Gastroesophageal sphincter (tissue), 4 donors: Measurements from ENCODE around the gene MNAT1. TPM values are rescaled to one million over a fixed set of nuclear protein-coding genes. Genes with fewer than 3 reads are reported as not detected.

ENCODE experiments used
- ATAC-seq: fragments of 150-250 bp; one replicate; pipeline ENCODE4 v1.9.1; 2016; ENCODE audit warnings: mild to moderate bottlenecking, moderate library complexity
- H3K27ac ChIP-seq, 4 donors: fragments of 200-600 bp; sonication (generic) in 3 of 4; 1 replicate in 3 of 4; 2 replicates in 1 of 4; pipeline ENCODE4 v1.5.1; 2016 to 2019
- H3K27me3 ChIP-seq: fragments of 200-600 bp; sonication (generic); one replicate; pipeline ENCODE4 v1.5.1; 2019
- H3K36me3 ChIP-seq, 2 donors: fragments of 200-600 bp; sonication (generic); one replicate each; pipeline ENCODE4 v1.5.1; 2019; ENCODE audit warnings: control low read depth in 1 of 2
- H3K4me1 ChIP-seq, 3 donors: fragments of 200-600 bp; sonication (generic); 1 replicate in 2 of 3; 2 replicates in 1 of 3; pipeline ENCODE4 v1.5.1; 2016 to 2019; ENCODE audit warnings: control low read depth in 2 of 3
- H3K4me3 ChIP-seq, 2 donors: fragments of 200-600 bp; sonication (generic); one replicate each; pipeline ENCODE4 v1.5.1; 2019; ENCODE audit warnings: mild to moderate bottlenecking in 1 of 2, moderate library complexity in 1 of 2
- H3K9me3 ChIP-seq, 3 donors: fragments of 200-600 bp; sonication (generic); one replicate each; pipeline ENCODE4 v1.5.1; 2017 to 2019; ENCODE audit warnings: control low read depth in 2 of 3
- EP300 ChIP-seq: sonication (generic); formaldehyde crosslinking; IDR thresholded peaks from one replicate; pipeline ENCODE4 v1.6.1; 2017; ENCODE audit warnings: antibody characterized with exemption, mild to moderate bottlenecking
- POLR2A ChIP-seq, 2 donors: fragments of 450-650 bp; IDR thresholded peaks; one replicate each; pipeline ENCODE4 v1.6.1; 2017; ENCODE audit warnings: antibody characterized with exemption in 2 of 2, mild to moderate bottlenecking in 2 of 2, moderate library complexity in 1 of 2
- POLR2AphosphoS5 ChIP-seq: sonication (generic); formaldehyde crosslinking; IDR thresholded peaks from one replicate; pipeline ENCODE4 v1.6.1; 2017; ENCODE audit warnings: antibody characterized with exemption
- WGBS, 2 donors: methylation state at CpG; one replicate each; pipeline ENCODE4 v1.1.5; 2018; ENCODE audit warnings: low coverage in 1 of 2; 5-methylcytosine and 5-hydroxymethylcytosine counted together
- total RNA-seq, 4 donors: library from RNA; depleted of rRNA; stranded (reverse); fragments of >200 nt; gene quantifications; one replicate each; pipeline ENCODE4 v1.1.0, GENCODE V29; 2016
- TF ChIP-seq, protein P1 (sequence below), 4 experiments: fragments of 200-600 bp in 2 of 4; fragments of 450-650 bp in 2 of 4; sonication (generic) in 1 of 4; IDR thresholded peaks; one replicate each; pipeline ENCODE4 v1.5.1; 2017 to 2019; ENCODE audit warnings: antibody characterized with exemption in 4 of 4, mild to moderate bottlenecking in 2 of 4, moderate library complexity in 2 of 4

Gene MNAT1
- total RNA-seq, 4 donors from 2014 or later = 30.4 to 46.0 (median 42.8) TPM

DNA sequence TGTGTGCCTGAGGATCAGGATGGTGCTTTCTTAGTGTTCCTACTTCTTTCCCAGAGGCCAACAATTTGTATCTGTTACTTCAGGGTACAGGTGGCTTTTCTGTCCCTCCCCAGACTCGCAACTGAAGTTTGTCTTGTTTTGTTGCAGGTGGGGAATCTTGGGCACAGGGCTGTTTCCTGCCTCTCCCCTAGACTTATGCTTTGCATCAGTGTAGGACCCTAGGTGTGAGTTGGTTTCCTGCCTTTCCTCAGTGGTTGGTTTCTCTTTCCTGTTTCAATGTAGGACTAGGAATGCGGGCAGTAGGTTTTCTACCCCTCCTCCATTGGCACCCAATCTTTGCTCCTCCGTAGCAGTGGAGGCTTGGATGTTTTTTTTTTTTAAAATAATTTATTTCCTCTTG is 159.3 kb downstream of the MNAT1 start:
- WGBS, 2 donors = 80 to 93% methylated on average over 2 to 3 of the region's 3 CpGs
- Histone ChIP-seq H3K27ac (no peak overlapping the region), H3K9me3 (no peaks in the 10 kb centered on the region), H3K36me3 (no peaks in the 10 kb centered on the region), H3K4me1 (no peaks in the 10 kb centered on the region), H3K27me3 (no peaks in the 10 kb centered on the region), H3K4me3 (no peak overlapping the region)
- TF ChIP-seq, protein P1, sequence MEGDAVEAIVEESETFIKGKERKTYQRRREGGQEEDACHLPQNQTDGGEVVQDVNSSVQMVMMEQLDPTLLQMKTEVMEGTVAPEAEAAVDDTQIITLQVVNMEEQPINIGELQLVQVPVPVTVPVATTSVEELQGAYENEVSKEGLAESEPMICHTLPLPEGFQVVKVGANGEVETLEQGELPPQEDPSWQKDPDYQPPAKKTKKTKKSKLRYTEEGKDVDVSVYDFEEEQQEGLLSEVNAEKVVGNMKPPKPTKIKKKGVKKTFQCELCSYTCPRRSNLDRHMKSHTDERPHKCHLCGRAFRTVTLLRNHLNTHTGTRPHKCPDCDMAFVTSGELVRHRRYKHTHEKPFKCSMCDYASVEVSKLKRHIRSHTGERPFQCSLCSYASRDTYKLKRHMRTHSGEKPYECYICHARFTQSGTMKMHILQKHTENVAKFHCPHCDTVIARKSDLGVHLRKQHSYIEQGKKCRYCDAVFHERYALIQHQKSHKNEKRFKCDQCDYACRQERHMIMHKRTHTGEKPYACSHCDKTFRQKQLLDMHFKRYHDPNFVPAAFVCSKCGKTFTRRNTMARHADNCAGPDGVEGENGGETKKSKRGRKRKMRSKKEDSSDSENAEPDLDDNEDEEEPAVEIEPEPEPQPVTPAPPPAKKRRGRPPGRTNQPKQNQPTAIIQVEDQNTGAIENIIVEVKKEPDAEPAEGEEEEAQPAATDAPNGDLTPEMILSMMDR (IDR thresholded peaks at IDR 0.05) = no peak
- no peak for TF ChIP-seq EP300
- no peak for TF ChIP-seq POLR2A (IDR thresholded peaks at IDR 0.05)
- no peak for TF ChIP-seq POLR2AphosphoS5
- no peak for ATAC-seq

DNA sequence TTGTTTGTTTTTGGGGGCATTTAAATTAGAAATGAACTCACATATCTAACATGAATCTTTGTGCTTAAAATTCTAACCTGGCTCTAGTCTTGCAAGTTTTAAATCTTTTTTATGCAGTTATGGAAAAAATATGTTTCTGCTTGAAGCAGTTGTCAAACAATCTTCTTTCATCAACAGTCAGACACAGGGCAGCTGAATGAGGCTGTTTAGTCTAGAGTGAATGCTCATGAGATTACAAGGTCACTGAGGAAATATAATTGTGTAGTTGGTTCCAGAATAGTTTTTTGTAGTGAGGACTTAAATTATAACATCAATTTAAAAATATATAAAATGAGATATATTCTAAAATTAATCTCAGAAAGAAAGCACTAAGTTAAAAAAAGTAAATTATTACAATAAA is 169.8 kb downstream of the MNAT1 start:
- Histone ChIP-seq H3K9me3 (no peaks in the 10 kb centered on the region), H3K4me1 (no peaks in the 10 kb centered on the region), H3K4me3 (no peak overlapping the region), H3K27ac (no peak overlapping the region), H3K36me3 (no peaks in the 10 kb centered on the region), H3K27me3 (no peaks in the 10 kb centered on the region)
- no peak for TF ChIP-seq POLR2A (IDR thresholded peaks at IDR 0.05)
- no peak for ATAC-seq

DNA sequence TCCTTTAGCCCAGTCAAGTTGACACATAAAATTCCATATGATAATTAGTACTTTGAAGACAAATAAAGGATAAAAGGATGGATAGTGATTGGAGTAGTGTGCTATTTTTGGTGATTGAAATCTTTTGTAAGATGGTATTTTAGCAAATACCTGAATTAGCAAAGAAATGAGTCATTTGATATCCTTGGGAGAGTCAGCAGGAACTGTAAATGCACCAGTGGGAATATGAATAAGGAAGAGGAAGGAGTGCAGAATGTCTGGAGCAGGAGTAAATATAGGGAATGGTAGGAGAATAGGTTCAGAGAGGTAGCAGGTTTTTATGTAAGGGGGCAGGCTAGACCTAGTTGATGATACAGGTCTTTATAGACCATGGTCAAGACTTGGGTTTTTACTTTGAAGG is 171.4 kb downstream of the MNAT1 start:
- Histone ChIP-seq H3K9me3 (no peaks in the 10 kb centered on the region), H3K4me1 (no peaks in the 10 kb centered on the region), H3K4me3 (no peak overlapping the region), H3K27ac (no peak overlapping the region), H3K27me3 (no peaks in the 10 kb centered on the region), H3K36me3 (no peaks in the 10 kb centered on the region)
- TF ChIP-seq EP300 (no peak), POLR2AphosphoS5 (no peak), POLR2A (IDR thresholded peaks at IDR 0.05) (no peak)
- TF ChIP-seq, protein P1 (IDR thresholded peaks at IDR 0.05) = no peak
- ATAC-seq = no peak

DNA sequence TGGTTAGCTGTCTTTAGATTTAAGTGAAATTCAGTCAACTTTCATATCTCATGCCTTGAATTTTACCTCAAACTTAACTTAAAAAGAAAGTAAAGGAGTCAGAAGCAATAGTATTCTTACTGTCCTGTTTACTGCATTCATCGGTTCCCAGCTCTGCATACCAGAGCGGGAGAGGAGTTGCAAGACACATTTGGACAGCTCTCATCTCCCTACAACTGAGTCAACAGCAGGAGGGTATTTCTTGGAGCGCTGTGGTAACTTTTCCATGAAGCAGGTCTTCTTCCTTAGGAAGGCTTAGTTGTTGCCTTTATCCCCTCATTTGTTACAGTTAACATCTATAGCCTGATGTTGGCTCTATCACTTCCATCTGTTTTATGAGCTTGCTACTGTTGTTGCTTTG is 181.2 kb downstream of the MNAT1 start:
- H3K4me1 ChIP-seq = no peaks in the 10 kb centered on the region
- H3K27ac ChIP-seq = no peak overlapping the region
- TF ChIP-seq EP300 = no peak
- TF ChIP-seq POLR2AphosphoS5 = no peak
- no peak for TF ChIP-seq POLR2A (IDR thresholded peaks at IDR 0.05)
- WGBS, 2 donors = 78% methylated on average over 3 of the region's 3 CpGs; no CpG with 5 or more reads in 1 of the 2 donors
- H3K27me3 ChIP-seq = no peaks in the 10 kb centered on the region
- H3K36me3 ChIP-seq = peaks cover 0 to 6% of the 10 kb centered on the region in 2 donors
- H3K9me3 ChIP-seq = peaks cover 0 to 11% (median 0%) of the 10 kb centered on the region in 3 donors
- no peak overlapping the region for H3K4me3 ChIP-seq
- ATAC-seq = no peak

DNA sequence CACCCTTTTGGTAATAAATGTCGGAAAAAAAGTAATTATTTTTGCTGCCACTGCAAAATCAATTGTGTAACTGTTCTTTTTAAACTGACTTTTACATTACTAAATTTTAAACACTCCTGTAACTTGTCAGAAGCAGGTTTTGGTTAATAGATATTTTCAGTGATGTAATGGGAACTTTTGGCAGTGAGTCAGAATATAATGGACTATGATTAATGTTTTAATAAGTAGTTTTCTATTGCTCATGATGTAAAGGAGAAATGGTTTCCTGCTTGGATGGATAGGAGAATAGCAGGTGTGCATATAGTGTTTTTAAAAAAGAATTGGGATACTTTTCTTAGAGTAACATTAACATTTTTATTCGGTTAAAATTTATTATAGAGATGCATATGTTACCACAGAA is 187.5 kb downstream of the MNAT1 start:
- no peaks in the 10 kb centered on the region for H3K27me3 ChIP-seq
- no peak overlapping the region for H3K27ac ChIP-seq
- WGBS, 2 donors = 50 to 79% methylated on average over 2 of the region's 2 CpGs
- ATAC-seq = no peak
- no peak overlapping the region for H3K4me3 ChIP-seq
- peaks cover 0 to 6% of the 10 kb centered on the region in 2 donors for H3K36me3 ChIP-seq
- H3K9me3 ChIP-seq = no peaks in the 10 kb centered on the region
- H3K4me1 ChIP-seq = peaks cover 0 to 8% (median 0%) of the 10 kb centered on the region in 3 donors
- no peak for TF ChIP-seq EP300
- TF ChIP-seq POLR2A (IDR thresholded peaks at IDR 0.05) = no peak
- no peak for TF ChIP-seq POLR2AphosphoS5
- TF ChIP-seq, protein P1 (IDR thresholded peaks at IDR 0.05) = no peak

DNA sequence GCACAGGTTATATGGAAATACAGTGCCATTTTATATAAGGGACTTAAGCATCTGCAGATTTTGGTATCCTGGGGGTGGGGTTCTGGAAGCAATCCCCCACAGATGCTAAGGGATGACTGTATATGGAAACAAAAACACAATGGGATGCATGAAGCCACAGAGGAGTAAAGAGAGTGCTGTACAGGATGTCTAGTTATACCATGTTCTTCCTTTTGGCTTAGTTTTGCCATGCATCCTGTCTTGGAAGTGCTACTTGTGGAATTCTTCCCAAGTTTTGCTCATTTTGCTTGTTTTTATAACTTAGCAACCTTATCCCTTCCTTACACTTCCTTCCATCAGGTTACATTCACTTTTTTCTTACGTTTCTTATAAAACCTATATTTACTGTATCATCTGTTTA is 190.7 kb downstream of the MNAT1 start:
- 41 to 71% methylated on average over 1 of the region's 1 CpG for WGBS, 2 donors
- TF ChIP-seq POLR2AphosphoS5 = no peak
- TF ChIP-seq, protein P1 (IDR thresholded peaks at IDR 0.05) = no peak
- no peak for TF ChIP-seq POLR2A (IDR thresholded peaks at IDR 0.05)
- TF ChIP-seq EP300 = no peak
- H3K4me1 ChIP-seq = peaks cover 0 to 8% (median 0%) of the 10 kb centered on the region in 3 donors
- no peak overlapping the region for H3K27ac ChIP-seq
- ATAC-seq = no peak
- H3K4me3 ChIP-seq = no peak overlapping the region
- H3K36me3 ChIP-seq = no peaks in the 10 kb centered on the region
- H3K9me3 ChIP-seq = no peaks in the 10 kb centered on the region
- no peaks in the 10 kb centered on the region for H3K27me3 ChIP-seq
